HEK293T (cell line): ENCODE measurements around the gene POMT1.

ENCODE experiments used
- ELF4 ChIP-seq: fragments of 450-650 bp; IDR thresholded peaks from 2 replicates; pipeline ENCODE4 v1.6.1; 2017; ENCODE audit warnings: antibody characterized with exemption
- FOXK2 ChIP-seq: fragments of 450-650 bp; IDR thresholded peaks from 2 replicates; pipeline ENCODE4 v1.6.1; 2016; ENCODE audit warnings: mild to moderate bottlenecking
- FOXM1 ChIP-seq: fragments of 450-650 bp; IDR thresholded peaks from 2 replicates; pipeline ENCODE4 v1.6.1; 2017; ENCODE audit warnings: mild to moderate bottlenecking, borderline replicate concordance
- PKNOX1 ChIP-seq: fragments of 450-650 bp; IDR thresholded peaks from 2 replicates; pipeline ENCODE4 v1.6.1; 2016
- SP1 ChIP-seq: fragments of 450-650 bp; IDR thresholded peaks from 2 replicates; pipeline ENCODE4 v1.6.1; 2017
- ZNF384 ChIP-seq: fragments of 450-650 bp; IDR thresholded peaks from 2 replicates; pipeline ENCODE4 v1.6.1; 2016

GRCh38 chr9:131502781-131503625 lies at the start of gene POMT1:
- no peak for TF ChIP-seq ZNF384
- no peak for TF ChIP-seq PKNOX1
- no peak for TF ChIP-seq FOXK2
- no peak for TF ChIP-seq SP1
- TF ChIP-seq FOXM1: no peak
- no peak for TF ChIP-seq ELF4
